CD4-positive, CD25-positive, alpha-beta regulatory T cell (primary cell): Measurements from ENCODE around the gene SEC16B. TPM values are rescaled to one million over a fixed set of nuclear protein-coding genes. Genes with fewer than 3 reads are reported as not detected.

Source experiments
- ATAC-seq, 2 donors: fragments of 150-1000 bp; cut with Tn5 transposase; one replicate each; pipeline ENCODE4 v1.10.0; 2021; ENCODE audit warnings: low read depth in 2 of 2, moderate number of reproducible peaks in 2 of 2, moderate library complexity in 1 of 2
- DNase-seq, 3 donors: peaks; one replicate each; pipeline versions ENCODE4 v3.0.0 to v3.0.0-alpha.2; 2012 to 2022; ENCODE audit warnings: mixed read lengths in 1 of 3
- H3K27ac ChIP-seq: one replicate; pipeline ENCODE4 v1.7.0; 2013; ENCODE audit warnings: mild to moderate bottlenecking, low read length; ENCODE audit not compliant: insufficient read depth, poor library complexity, severe bottlenecking
- H3K27me3 ChIP-seq: one replicate; pipeline ENCODE4 v1.7.0; 2013; ENCODE audit warnings: low read length; ENCODE audit not compliant: control insufficient read depth, insufficient read depth
- H3K36me3 ChIP-seq: one replicate; pipeline ENCODE4 v1.7.0; 2013; ENCODE audit warnings: mild to moderate bottlenecking, low read length, moderate library complexity; ENCODE audit not compliant: control insufficient read depth, insufficient read depth
- H3K4me1 ChIP-seq: 2 replicates; pipeline ENCODE4 v1.7.0; 2013; ENCODE audit warnings: mild to moderate bottlenecking, low read length; ENCODE audit not compliant: insufficient read depth, control insufficient read depth, poor library complexity, severe bottlenecking
- H3K4me3 ChIP-seq: one replicate; pipeline ENCODE4 v1.7.0; 2013; ENCODE audit warnings: low read depth, mild to moderate bottlenecking, low read length, moderate library complexity
- H3K9me3 ChIP-seq, 2 experiments: 1 replicate in 1 of 2; 2 replicates in 1 of 2; pipeline ENCODE4 v1.7.0; 2013; ENCODE audit warnings: low read length in 2 of 2, mild to moderate bottlenecking in 1 of 2, moderate library complexity in 1 of 2; ENCODE audit not compliant: control insufficient read depth in 2 of 2
- H3K27ac Mint-ChIP-seq, 3 donors: one replicate each; pipeline ENCODE4 v1.8.0; 2020 to 2022; ENCODE audit warnings: mild to moderate bottlenecking in 3 of 3, mixed read lengths in 3 of 3, moderate library complexity in 2 of 3
- H3K27me3 Mint-ChIP-seq: one replicate; pipeline ENCODE4 v1.8.0; 2022; ENCODE audit warnings: mild to moderate bottlenecking, mixed read lengths
- H3K36me3 Mint-ChIP-seq: one replicate; pipeline ENCODE4 v1.8.0; 2020; ENCODE audit warnings: mixed read lengths
- H3K4me1 Mint-ChIP-seq, 4 donors: one replicate each; pipeline ENCODE4 v1.8.0; 2020 to 2022; ENCODE audit warnings: mixed read lengths in 4 of 4, mild to moderate bottlenecking in 1 of 4
- H3K4me3 Mint-ChIP-seq, 4 donors: one replicate each; pipeline ENCODE4 v1.8.0; 2020 to 2022; ENCODE audit warnings: mild to moderate bottlenecking in 4 of 4, mixed read lengths in 4 of 4, moderate library complexity in 3 of 4
- H3K9me3 Mint-ChIP-seq, 7 donors: one replicate each; pipeline ENCODE4 v1.8.0; 2020 to 2022; ENCODE audit warnings: mixed read lengths in 7 of 7, mild to moderate bottlenecking in 3 of 7, moderate library complexity in 2 of 7
- polyA plus RNA-seq, 4 donors: library from polyadenylated mRNA; unstranded; fragments of 300-500 nt; fragmentation: Illumina TruSeq; gene quantifications; one replicate each; pipeline ENCODE4 v1.2.3, GENCODE V29; 2021
- total RNA-seq: library from RNA; stranded (reverse); gene quantifications from one replicate; pipeline ENCODE4 v1.2.3, GENCODE V29; 2022

SEC16B gene
- total and polyA plus RNA-seq, 5 donors from 2014 or later: not detected

GRCh38 chr1:177984136-177984525, 14.3 kb upstream of the SEC16B start:
- H3K4me3 Mint-ChIP-seq: no peak overlapping the region
- H3K36me3 Mint-ChIP-seq: no peaks in the 10 kb centered on the region
- H3K27ac Mint-ChIP-seq: no peak overlapping the region
- ATAC-seq (no peak), DNase-seq (no peak)
- H3K9me3 Mint-ChIP-seq: peaks cover 0 to 7% (median 5%) of the 10 kb centered on the region in 7 donors
- no peak overlapping the region for H3K27ac ChIP-seq
- no peaks in the 10 kb centered on the region for H3K36me3 ChIP-seq
- H3K27me3 ChIP-seq: no peaks in the 10 kb centered on the region
- no peaks in the 10 kb centered on the region for H3K4me1 Mint-ChIP-seq
- H3K4me1 ChIP-seq: no peaks in the 10 kb centered on the region
- H3K9me3 ChIP-seq: no peaks in the 10 kb centered on the region
- H3K27me3 Mint-ChIP-seq: no peaks in the 10 kb centered on the region
- no peak overlapping the region for H3K4me3 ChIP-seq

GRCh38 chr1:177983482-177984135, 13.8 kb upstream of the SEC16B start:
- no peak for DNase-seq
- H3K4me1 ChIP-seq: no peaks in the 10 kb centered on the region
- Mint-ChIP-seq H3K9me3 (peaks cover 0 to 7% (median 2%) of the 10 kb centered on the region in 7 donors), H3K4me1 (no peaks in the 10 kb centered on the region), H3K4me3 (no peak overlapping the region), H3K27me3 (no peaks in the 10 kb centered on the region), H3K36me3 (no peaks in the 10 kb centered on the region), H3K27ac (no peak overlapping the region)
- H3K27me3 ChIP-seq: no peaks in the 10 kb centered on the region
- H3K4me3 ChIP-seq: no peak overlapping the region
- ATAC-seq: no peak
- no peaks in the 10 kb centered on the region for H3K9me3 ChIP-seq
- H3K27ac ChIP-seq: no peak overlapping the region
- no peaks in the 10 kb centered on the region for H3K36me3 ChIP-seq

GRCh38 chr1:177983077-177983476, 13.2 kb upstream of the SEC16B start:
- DNase-seq: no peak
- H3K36me3 ChIP-seq: no peaks in the 10 kb centered on the region
- H3K4me3 ChIP-seq: no peak overlapping the region
- Mint-ChIP-seq H3K4me1 (no peaks in the 10 kb centered on the region), H3K36me3 (no peaks in the 10 kb centered on the region), H3K9me3 (peaks cover 0 to 7% (median 2%) of the 10 kb centered on the region in 7 donors), H3K27ac (no peak overlapping the region), H3K4me3 (no peak overlapping the region), H3K27me3 (no peaks in the 10 kb centered on the region)
- no peak overlapping the region for H3K27ac ChIP-seq
- no peaks in the 10 kb centered on the region for H3K4me1 ChIP-seq
- no peak for ATAC-seq
- no peaks in the 10 kb centered on the region for H3K27me3 ChIP-seq
- H3K9me3 ChIP-seq: no peaks in the 10 kb centered on the region

GRCh38 chr1:177981200-177981599, 11.3 kb upstream of the SEC16B start:
- Histone ChIP-seq H3K9me3 (no peaks in the 10 kb centered on the region), H3K27me3 (no peaks in the 10 kb centered on the region), H3K27ac (no peak overlapping the region), H3K4me1 (no peaks in the 10 kb centered on the region), H3K36me3 (no peaks in the 10 kb centered on the region), H3K4me3 (no peak overlapping the region)
- ATAC-seq (no peak), DNase-seq (no peak)
- Mint-ChIP-seq H3K27ac (no peak overlapping the region), H3K9me3 (peaks cover 0 to 4% (median 0%) of the 10 kb centered on the region in 7 donors), H3K4me3 (no peak overlapping the region), H3K27me3 (no peaks in the 10 kb centered on the region), H3K4me1 (no peaks in the 10 kb centered on the region), H3K36me3 (no peaks in the 10 kb centered on the region)

- Histone ChIP-seq H3K36me3 (no peaks in the 10 kb centered on the region), H3K9me3 (no peaks in the 10 kb centered on the region), H3K4me1 (no peaks in the 10 kb centered on the region), H3K4me3 (no peak overlapping the region), H3K27me3 (no peaks in the 10 kb centered on the region), H3K27ac (no peak overlapping the region)
- ATAC-seq: no peak
- Mint-ChIP-seq H3K4me3 (no peak overlapping the region), H3K36me3 (no peaks in the 10 kb centered on the region), H3K9me3 (peaks cover 0 to 4% (median under 1%) of the 10 kb centered on the region in 7 donors), H3K4me1 (peaks cover 0 to under 1% (median 0%) of the 10 kb centered on the region in 4 donors), H3K27ac (no peak overlapping the region), H3K27me3 (no peaks in the 10 kb centered on the region)
- no peak for DNase-seq
These were observed 9.4 kb upstream of the SEC16B start for GRCh38 chr1:177979272-177979671.

- no peak overlapping the region for H3K27ac Mint-ChIP-seq
- H3K27me3 Mint-ChIP-seq: no peaks in the 10 kb centered on the region
- no peaks in the 10 kb centered on the region for H3K4me1 ChIP-seq
- H3K36me3 Mint-ChIP-seq: no peaks in the 10 kb centered on the region
- no peaks in the 10 kb centered on the region for H3K36me3 ChIP-seq
- no peak overlapping the region for H3K4me3 Mint-ChIP-seq
- H3K4me3 ChIP-seq: no peak overlapping the region
- DNase-seq (no peak), ATAC-seq (no peak)
- H3K9me3 Mint-ChIP-seq: peaks cover 0 to 6% (median 4%) of the 10 kb centered on the region in 7 donors
- no peaks in the 10 kb centered on the region for H3K9me3 ChIP-seq
- no peak overlapping the region for H3K27ac ChIP-seq
- no peaks in the 10 kb centered on the region for H3K27me3 ChIP-seq
- peaks cover 0 to 5% (median 0%) of the 10 kb centered on the region in 4 donors for H3K4me1 Mint-ChIP-seq
These were observed 8.7 kb upstream of the SEC16B start for GRCh38 chr1:177978530-177978929.

GRCh38 chr1:177977141-177977540, 7.3 kb upstream of the SEC16B start:
- no peak for ATAC-seq
- no peak overlapping the region for H3K27ac Mint-ChIP-seq
- no peak overlapping the region for H3K4me3 Mint-ChIP-seq
- DNase-seq: no peak
- H3K27me3 ChIP-seq: no peaks in the 10 kb centered on the region
- H3K27ac ChIP-seq: no peak overlapping the region
- H3K36me3 Mint-ChIP-seq: no peaks in the 10 kb centered on the region
- H3K4me1 ChIP-seq: no peaks in the 10 kb centered on the region
- H3K9me3 ChIP-seq: no peaks in the 10 kb centered on the region
- H3K4me3 ChIP-seq: no peak overlapping the region
- H3K9me3 Mint-ChIP-seq: peaks cover 0 to 6% (median 4%) of the 10 kb centered on the region in 7 donors
- H3K27me3 Mint-ChIP-seq: no peaks in the 10 kb centered on the region
- H3K4me1 Mint-ChIP-seq: peaks cover 0 to 5% (median 0%) of the 10 kb centered on the region in 4 donors
- no peaks in the 10 kb centered on the region for H3K36me3 ChIP-seq

GRCh38 chr1:177976596-177976995, 6.7 kb upstream of the SEC16B start:
- Histone ChIP-seq H3K4me3 (no peak overlapping the region), H3K27ac (no peak overlapping the region), H3K4me1 (no peaks in the 10 kb centered on the region), H3K9me3 (no peaks in the 10 kb centered on the region), H3K27me3 (no peaks in the 10 kb centered on the region), H3K36me3 (no peaks in the 10 kb centered on the region)
- Mint-ChIP-seq H3K27ac (no peak overlapping the region), H3K9me3 (peaks cover 0 to 6% (median 4%) of the 10 kb centered on the region in 7 donors), H3K27me3 (no peaks in the 10 kb centered on the region), H3K4me1 (peaks cover 0 to 5% (median 0%) of the 10 kb centered on the region in 4 donors), H3K4me3 (no peak overlapping the region), H3K36me3 (no peaks in the 10 kb centered on the region)
- DNase-seq: no peak
- ATAC-seq: no peak
